Measurements from ENCODE around the gene UNC13A.

DNA sequence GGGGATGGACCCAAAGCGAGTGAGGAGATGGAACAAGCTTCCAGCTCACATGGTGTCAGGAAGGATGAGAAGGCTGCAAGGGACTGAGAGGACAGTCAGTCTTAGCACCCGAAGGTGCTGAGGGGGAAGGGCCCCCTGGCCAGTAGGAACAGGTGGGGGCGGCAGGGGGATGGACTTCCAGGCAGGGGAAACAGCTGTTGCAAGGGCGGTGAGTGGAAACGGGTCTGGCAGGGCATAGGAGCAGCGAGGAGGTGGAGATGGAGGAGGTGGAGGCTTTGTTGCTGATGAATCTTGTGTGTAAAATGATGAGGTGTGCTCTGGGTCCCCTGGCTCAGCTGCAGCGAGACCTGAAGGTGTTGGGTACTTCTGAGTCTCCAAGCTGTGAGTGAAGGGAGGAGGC, 32.3 kb upstream of the UNC13A start:
- TF ChIP-seq, protein P1, sequence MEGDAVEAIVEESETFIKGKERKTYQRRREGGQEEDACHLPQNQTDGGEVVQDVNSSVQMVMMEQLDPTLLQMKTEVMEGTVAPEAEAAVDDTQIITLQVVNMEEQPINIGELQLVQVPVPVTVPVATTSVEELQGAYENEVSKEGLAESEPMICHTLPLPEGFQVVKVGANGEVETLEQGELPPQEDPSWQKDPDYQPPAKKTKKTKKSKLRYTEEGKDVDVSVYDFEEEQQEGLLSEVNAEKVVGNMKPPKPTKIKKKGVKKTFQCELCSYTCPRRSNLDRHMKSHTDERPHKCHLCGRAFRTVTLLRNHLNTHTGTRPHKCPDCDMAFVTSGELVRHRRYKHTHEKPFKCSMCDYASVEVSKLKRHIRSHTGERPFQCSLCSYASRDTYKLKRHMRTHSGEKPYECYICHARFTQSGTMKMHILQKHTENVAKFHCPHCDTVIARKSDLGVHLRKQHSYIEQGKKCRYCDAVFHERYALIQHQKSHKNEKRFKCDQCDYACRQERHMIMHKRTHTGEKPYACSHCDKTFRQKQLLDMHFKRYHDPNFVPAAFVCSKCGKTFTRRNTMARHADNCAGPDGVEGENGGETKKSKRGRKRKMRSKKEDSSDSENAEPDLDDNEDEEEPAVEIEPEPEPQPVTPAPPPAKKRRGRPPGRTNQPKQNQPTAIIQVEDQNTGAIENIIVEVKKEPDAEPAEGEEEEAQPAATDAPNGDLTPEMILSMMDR (IDR thresholded peaks at IDR 0.05; ENCODE audit: extremely low read depth in 1 of 2, insufficient read depth in 1 of 2, low read depth in 1 of 2, low read length in 2 of 2): no peak
- no peak for TF ChIP-seq MYC (IDR thresholded peaks at IDR 0.05; ENCODE audit: low read depth, low read length)
- TF ChIP-seq EZH2 (IDR thresholded peaks at IDR 0.05; ENCODE audit: borderline replicate concordance, low read depth, low read length, severe bottlenecking): no peak
- TF ChIP-seq POLR2A (IDR thresholded peaks at IDR 0.05; ENCODE audit: low read depth, low read length): no peak
- TF ChIP-seq, protein P2, sequence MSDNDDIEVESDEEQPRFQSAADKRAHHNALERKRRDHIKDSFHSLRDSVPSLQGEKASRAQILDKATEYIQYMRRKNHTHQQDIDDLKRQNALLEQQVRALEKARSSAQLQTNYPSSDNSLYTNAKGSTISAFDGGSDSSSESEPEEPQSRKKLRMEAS (IDR thresholded peaks at IDR 0.05; ENCODE audit: insufficient read depth, insufficient read length): no peak
- TF ChIP-seq POLR2AphosphoS5 (IDR thresholded peaks at IDR 0.05; ENCODE audit: insufficient read depth, low read depth, low read length): no peak
- no peak for TF ChIP-seq JUN (IDR thresholded peaks at IDR 0.05; ENCODE audit: borderline replicate concordance, insufficient read depth, insufficient read length, low read depth)
- no peak for TF ChIP-seq GATA2 (IDR thresholded peaks at IDR 0.05; ENCODE audit: insufficient read depth, insufficient read length, low read depth, low read length)
- no peak for TF ChIP-seq FOS (IDR thresholded peaks at IDR 0.05; ENCODE audit: borderline replicate concordance, insufficient read depth, low read length)

All from endothelial cell of umbilical vein (primary cell).